ENCODE data around the gene ITPR2.

The ITPR2 gene

GRCh38 chr12:26643532-26644315 is 189.3 kb downstream of the ITPR2 start:
- Histone ChIP-seq H3K4me3 (no peak overlapping the region), H3K27ac (no peak overlapping the region)
- DNase-seq (ENCODE audit: low spot score), result no peak
- no peak for TF ChIP-seq CTCF (IDR thresholded peaks at IDR 0.05)

- DNase-seq (ENCODE audit: low spot score), result no peak
- Histone ChIP-seq H3K4me3 (no peak overlapping the region), H3K27ac (no peak overlapping the region)
- TF ChIP-seq CTCF (IDR thresholded peaks at IDR 0.05), result no peak
Measured at GRCh38 chr12:26642361-26642760, 190.6 kb downstream of the ITPR2 start.

- H3K27ac ChIP-seq, result no peak overlapping the region
- no peak for TF ChIP-seq CTCF (IDR thresholded peaks at IDR 0.05)
- DNase-seq (ENCODE audit: low spot score), result no peak
- H3K4me3 ChIP-seq, result no peak overlapping the region
Measured at GRCh38 chr12:26636710-26637328, 196.2 kb downstream of the ITPR2 start.

GRCh38 chr12:26633591-26634210 is 199.3 kb downstream of the ITPR2 start:
- no peak for TF ChIP-seq CTCF (IDR thresholded peaks at IDR 0.05)
- Histone ChIP-seq H3K4me3 (no peak overlapping the region), H3K27ac (no peak overlapping the region)
- no peak for DNase-seq (ENCODE audit: low spot score)

GRCh38 chr12:26632756-26633155 is 200.2 kb downstream of the ITPR2 start:
- no peak for DNase-seq (ENCODE audit: low spot score)
- no peak for TF ChIP-seq CTCF (IDR thresholded peaks at IDR 0.05)
- H3K27ac ChIP-seq, result no peak overlapping the region

GRCh38 chr12:26631846-26632245 is 201.1 kb downstream of the ITPR2 start:
- Histone ChIP-seq H3K4me3 (no peak overlapping the region), H3K27ac (no peak overlapping the region)
- TF ChIP-seq CTCF (IDR thresholded peaks at IDR 0.05), result no peak
- no peak for DNase-seq (ENCODE audit: low spot score)

More at GRCh38 chr12:26632756-26633155, 200.2 kb downstream of the ITPR2 start:
- H3K4me3 ChIP-seq, result no peak overlapping the region

Measured in coronary artery (tissue), 2 donors.